ENCODE data around the gene ZNF423. TPM values are rescaled to one million over a fixed set of nuclear protein-coding genes. Genes with fewer than 3 reads are reported as not detected.
A peak's percentile ranks its signal among the peaks of the same experiment; 100 is the strongest.

Gene ZNF423
- total RNA-seq, 1 donor from 2014 or later: 49.8 TPM

GRCh38 chr16:49855280-49855821 is 561 bp downstream of the ZNF423 start:
- TF ChIP-seq CTCF (IDR thresholded peaks at IDR 0.05; ENCODE audit: unreplicated experiment): no peak
- Mint-ChIP-seq H3K4me1 (ENCODE audit: low read depth) (peaks cover 48% of the 10 kb centered on the region), H3K27ac (peak overlapping the region; percentile 64), H3K9me3 (ENCODE audit: low read depth) (no peaks in the 10 kb centered on the region), H3K27me3 (peaks cover 5% of the 10 kb centered on the region), H3K36me3 (ENCODE audit: insufficient read depth) (no peaks in the 10 kb centered on the region), H3K4me3 (ENCODE audit: low read depth) (peak overlapping the region; percentile 80)
- DNase-seq (ENCODE audit: low spot score, unreplicated experiment): peak; percentile 77

DNA sequence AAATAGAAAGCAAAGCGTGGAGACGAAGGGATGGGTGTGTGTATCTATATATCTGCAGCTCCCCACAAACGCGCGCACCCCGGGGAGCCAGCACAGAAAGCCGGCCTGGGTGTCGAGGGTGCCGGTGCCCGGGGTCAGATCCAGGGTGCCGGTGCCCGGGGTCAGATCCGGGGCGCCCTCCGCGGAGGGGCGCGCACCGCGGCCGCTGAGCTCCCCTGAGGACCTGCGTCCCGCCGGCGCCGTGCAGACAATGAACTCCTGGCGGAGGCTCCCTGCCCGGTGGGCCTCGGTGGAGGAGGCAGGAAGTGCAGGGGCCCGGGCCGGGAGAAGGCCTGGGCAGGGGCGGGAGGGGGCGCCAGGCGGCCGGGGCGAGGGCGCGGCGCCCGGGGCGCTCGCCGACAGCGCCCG is 1.1 kb downstream of the ZNF423 start:
- Mint-ChIP-seq H3K4me1 (ENCODE audit: low read depth) (peaks cover 51% of the 10 kb centered on the region), H3K36me3 (ENCODE audit: insufficient read depth) (no peaks in the 10 kb centered on the region), H3K4me3 (ENCODE audit: low read depth) (peak overlapping the region; percentile 85), H3K27me3 (peaks cover 3% of the 10 kb centered on the region), H3K27ac (peak overlapping the region; percentile 92), H3K9me3 (ENCODE audit: low read depth) (no peaks in the 10 kb centered on the region)
- TF ChIP-seq CTCF (IDR thresholded peaks at IDR 0.05; ENCODE audit: unreplicated experiment): no peak
- DNase-seq (ENCODE audit: low spot score, unreplicated experiment): peak; percentile 45

DNA sequence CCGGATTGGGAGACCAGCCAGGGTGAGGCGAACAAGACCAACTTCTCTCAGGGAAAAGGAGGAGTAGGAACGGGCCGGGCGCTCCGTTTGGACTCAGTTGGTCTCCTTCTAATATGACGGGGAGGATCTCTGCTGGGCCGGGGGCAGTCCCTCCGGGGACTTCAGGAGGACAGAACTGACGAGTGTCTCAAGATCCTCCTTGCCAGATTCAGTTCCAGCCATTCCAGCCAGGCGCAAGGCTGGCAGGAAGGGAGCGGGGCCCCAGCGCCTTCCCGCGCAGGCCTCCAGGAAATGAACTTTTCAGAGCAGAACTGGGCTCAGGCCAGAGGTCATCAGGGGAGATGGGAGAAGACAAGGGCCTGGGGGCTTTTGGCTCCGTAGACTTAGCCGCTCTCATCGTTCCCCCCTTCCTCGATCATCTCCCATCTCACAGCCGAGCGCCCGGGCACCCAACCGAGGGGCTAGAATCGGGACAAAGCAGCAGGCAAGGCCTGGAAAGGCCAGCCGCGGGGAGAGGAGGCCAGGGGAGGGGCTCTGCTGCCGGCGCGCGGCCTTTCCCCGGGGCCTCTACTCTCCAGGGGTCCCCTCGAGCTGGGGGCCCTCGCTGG is 1.6 kb downstream of the ZNF423 start:
- H3K36me3 Mint-ChIP-seq (ENCODE audit: insufficient read depth): no peaks in the 10 kb centered on the region
- TF ChIP-seq CTCF (IDR thresholded peaks at IDR 0.05; ENCODE audit: unreplicated experiment): no peak
- H3K27ac Mint-ChIP-seq: peak overlapping the region; percentile 92
- H3K9me3 Mint-ChIP-seq (ENCODE audit: low read depth): no peaks in the 10 kb centered on the region
- no peaks in the 10 kb centered on the region for H3K27me3 Mint-ChIP-seq
- peak overlapping the region; percentile 85 for H3K4me3 Mint-ChIP-seq (ENCODE audit: low read depth)
- H3K4me1 Mint-ChIP-seq (ENCODE audit: low read depth): peaks cover 52% of the 10 kb centered on the region
- DNase-seq (ENCODE audit: low spot score, unreplicated experiment): no peak

DNA sequence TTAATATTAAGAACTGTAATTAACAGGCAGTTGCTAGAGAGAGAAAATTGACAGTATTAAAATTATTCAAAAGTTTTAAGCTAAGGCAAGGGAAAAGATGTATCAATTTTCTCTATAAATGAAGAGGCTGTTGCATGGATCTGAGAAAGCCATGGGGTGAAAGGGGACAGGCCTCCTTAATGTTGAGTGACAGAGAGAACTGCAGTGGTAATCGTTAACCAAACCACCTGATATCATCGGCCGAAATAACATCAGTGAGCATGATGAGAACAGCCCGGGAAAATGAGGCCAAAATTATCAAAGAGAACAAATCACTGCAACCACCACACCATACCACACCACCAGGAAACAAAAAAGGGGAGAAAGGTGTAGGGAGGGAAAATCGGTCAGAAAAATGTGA is 3.6 kb downstream of the ZNF423 start:
- no peaks in the 10 kb centered on the region for H3K36me3 Mint-ChIP-seq (ENCODE audit: insufficient read depth)
- no peaks in the 10 kb centered on the region for H3K9me3 Mint-ChIP-seq (ENCODE audit: low read depth)
- H3K27me3 Mint-ChIP-seq: no peaks in the 10 kb centered on the region
- peak overlapping the region; percentile 39 for H3K4me3 Mint-ChIP-seq (ENCODE audit: low read depth)
- DNase-seq (ENCODE audit: low spot score, unreplicated experiment): no peak
- TF ChIP-seq CTCF (IDR thresholded peaks at IDR 0.05; ENCODE audit: unreplicated experiment): no peak
- no peak overlapping the region for H3K27ac Mint-ChIP-seq
- peaks cover 58% of the 10 kb centered on the region for H3K4me1 Mint-ChIP-seq (ENCODE audit: low read depth)

GRCh38 chr16:49851468-49851787 is 4.5 kb downstream of the ZNF423 start:
- Mint-ChIP-seq H3K9me3 (ENCODE audit: low read depth) (no peaks in the 10 kb centered on the region), H3K4me3 (ENCODE audit: low read depth) (no peak overlapping the region)
- no peak for DNase-seq (ENCODE audit: low spot score, unreplicated experiment)

More at GRCh38 chr16:49851468-49851787, 4.5 kb downstream of the ZNF423 start:
- Mint-ChIP-seq H3K36me3 (ENCODE audit: insufficient read depth) (no peaks in the 10 kb centered on the region), H3K4me1 (ENCODE audit: low read depth) (peaks cover 65% of the 10 kb centered on the region), H3K27ac (no peak overlapping the region), H3K27me3 (no peaks in the 10 kb centered on the region)
- no peak for TF ChIP-seq CTCF (IDR thresholded peaks at IDR 0.05; ENCODE audit: unreplicated experiment)
